ENCODE data around the gene BAG5. TPM values are rescaled to one million over a fixed set of nuclear protein-coding genes. Genes with fewer than 3 reads are reported as not detected.

The BAG5 gene
- total and polyA plus RNA-seq, 2 of the 4 experiments (the other 2 are of a cell fraction) = 6.7 to 22.2 TPM

- H3K23ac ChIP-seq (ENCODE audit: low read depth, low read length) = 0 out of 2 replicates have a peak overlapping the region, but pooled peaks have one; percentile 20
- POLR2A ChIA-PET (ENCODE audit: unreplicated experiment) = interaction anchor here (0.5 kb wide), 1 partner anchor 832 kb away, joined by 3 read pairs; no protein-coding TSS in a partner anchor
- DNase-seq = peak; percentile 83
- peak overlapping the region; percentile 54 for H2BK5ac ChIP-seq (ENCODE audit: low read depth, low read length, poor library complexity, severe bottlenecking)
- H2BK120ac ChIP-seq (ENCODE audit: low read depth, low read length) = no peak overlapping the region
- H3K4me2 ChIP-seq (ENCODE audit: low read depth, low read length) = peak overlapping the region; percentile 48
- H3K4me3 ChIP-seq (ENCODE audit: insufficient read depth, low read depth, low read length) = no peak overlapping the region
- H3K9ac ChIP-seq (ENCODE audit: low read depth, low read length) = no peak overlapping the region
- peaks cover 61% of the 10 kb centered on the region for H4K20me1 ChIP-seq (ENCODE audit: insufficient read depth, low read length)
- no peak overlapping the region for H2BK20ac ChIP-seq (ENCODE audit: low read depth, low read length)
- H3K27me3 ChIP-seq (ENCODE audit: control insufficient read depth, insufficient read depth, low read length) = no peaks in the 10 kb centered on the region
- peak overlapping the region; percentile 6; the same call in 1 of the 2 replicates for H3K4ac ChIP-seq (ENCODE audit: low read depth, low read length)
- no peak overlapping the region for H3K18ac ChIP-seq (ENCODE audit: low read depth, low read length)
- H3K79me1 ChIP-seq (ENCODE audit: low read depth in 1 of 2, low read length in 2 of 2) = peaks cover 22 to 62% of the 10 kb centered on the region in 2 experiments
- H2BK15ac ChIP-seq (ENCODE audit: low read depth, low read length) = no peak overlapping the region; the same call in 2 of the 3 replicates
- H3K27ac ChIP-seq (ENCODE audit: insufficient read depth, low read length) = peak overlapping the region; percentile 53
- H2AFZ ChIP-seq (replicated peaks; ENCODE audit: low read length, poor library complexity) = no peak overlapping the region
- peaks cover 15% of the 10 kb centered on the region for H3K36me3 ChIP-seq (ENCODE audit: control insufficient read depth, insufficient read depth, low read length)
- H3K9me1 ChIP-seq (ENCODE audit: insufficient read depth, low read length) = peaks cover 3% of the 10 kb centered on the region; the same call in 1 of the 2 replicates
- in situ Hi-C loops (cut with MboI; ENCODE audit: low sequenced_read_pairs) = no loop called here
- dilution Hi-C loops (cut with HindIII; ENCODE audit: low sequenced_read_pairs, unreplicated experiment) = no loop called here
- intact Hi-C loops (cut with micrococcal nuclease) = no loop called here
- TF ChIP-seq POLR2A (IDR thresholded peaks at IDR 0.05; ENCODE audit: low read depth, low read length) = no peak
- peak; percentile 91 for TF ChIP-seq CEBPB (IDR thresholded peaks at IDR 0.05; ENCODE audit: low read depth, low read length)
- peak; percentile 27; the same call in 1 of the 2 replicates for TF ChIP-seq NFE2L2 (IDR thresholded peaks at IDR 0.05; ENCODE audit: low read depth, low read length)
- TF ChIP-seq CHD1 (IDR thresholded peaks at IDR 0.05; ENCODE audit: low read depth, low read length) = no peak
- no peak for TF ChIP-seq RCOR1 (IDR thresholded peaks at IDR 0.05; ENCODE audit: insufficient replicate concordance, low read length)
- H3K4me1 ChIP-seq (ENCODE audit: control insufficient read depth, insufficient read depth, low read length) = peaks cover 16% of the 10 kb centered on the region
- CTCF ChIA-PET = no interaction called here
- BruUV-seq (replicated peaks) = no TSS peak
- H4K91ac ChIP-seq (ENCODE audit: insufficient read depth, low read depth, low read length) = no peak overlapping the region; the same call in 1 of the 2 replicates
- no peak overlapping the region for H3K56ac ChIP-seq (ENCODE audit: extremely low read depth, insufficient read depth, low read length)
- WGBS, 2 experiments (ENCODE audit: extremely low coverage in 2 of 2, insufficient read length in 1 of 2) = 95% methylated on average over 6 of the region's 16 CpGs; no CpG with 5 or more reads in 1 of the 2 experiments
- H2AK5ac ChIP-seq (ENCODE audit: low read depth, low read length) = 0 out of 2 replicates have a peak overlapping the region, but pooled peaks have one; percentile 20
- no peaks in the 10 kb centered on the region for H3K9me3 ChIP-seq (ENCODE audit: control insufficient read depth, insufficient read depth, low read length)
- peak; percentile 13 for ATAC-seq (ENCODE audit: low read depth)
- H4K8ac ChIP-seq (ENCODE audit: low read depth in 2 of 2, low read length in 2 of 2) = no peak overlapping the region
- peak overlapping the region; percentile 86 for H2AK9ac ChIP-seq (replicated peaks; ENCODE audit: low read depth, low read length, poor library complexity)
- H3K14ac ChIP-seq (replicated peaks; ENCODE audit: low read depth, low read length) = no peak overlapping the region
- no peak overlapping the region; the same call in 1 of the 2 replicates for H4K5ac ChIP-seq (ENCODE audit: low read depth, low read length)
Observed at GRCh38 chr14:103558071-103558882, 4.2 kb downstream of the BAG5 start.
